Loucy (cell line): ENCODE results near the gene SLX9.

Source experiments
- H2AFZ ChIP-seq: fragments of 200-600 bp; sonication (generic); 2 replicates; pipeline ENCODE4 v1.6.0; 2016; ENCODE audit warnings: antibody characterized with exemption, mild to moderate bottlenecking, low read length, moderate library complexity
- H3F3A ChIP-seq: fragments of 200-600 bp; 2 replicates; pipeline ENCODE4 v1.6.0; 2016; ENCODE audit warnings: antibody characterized with exemption, low read depth, mild to moderate bottlenecking
- H3K27me3 ChIP-seq: fragments of 200-600 bp; sonication (generic); 2 replicates; pipeline ENCODE4 v1.6.1; 2014; ENCODE audit warnings: low read length, mild to moderate bottlenecking; ENCODE audit not compliant: insufficient read depth, poor library complexity, severe bottlenecking
- H3K36me3 ChIP-seq: fragments of 200-600 bp; sonication (generic); 2 replicates; pipeline ENCODE4 v1.6.1; 2016; ENCODE audit warnings: low read length; ENCODE audit not compliant: insufficient read depth
- H3K4me1 ChIP-seq: fragments of 200-600 bp; sonication (generic); 2 replicates; pipeline ENCODE4 v1.5.1; 2014; ENCODE audit warnings: low read length, mild to moderate bottlenecking; ENCODE audit not compliant: insufficient read depth, poor library complexity, severe bottlenecking
- H3K4me2 ChIP-seq: fragments of 200-600 bp; sonication (generic); 2 replicates; pipeline ENCODE4 v1.6.0; 2014; ENCODE audit warnings: antibody characterized with exemption, low read length, low read depth, mild to moderate bottlenecking; ENCODE audit not compliant: poor library complexity, severe bottlenecking
- H3K4me3 ChIP-seq: fragments of 200-600 bp; sonication (generic); 2 replicates; pipeline ENCODE4 v1.5.1; 2014; ENCODE audit warnings: low read length, mild to moderate bottlenecking, mixed read lengths; ENCODE audit not compliant: poor library complexity, severe bottlenecking
- H3K79me2 ChIP-seq: fragments of 200-600 bp; sonication (generic); 2 replicates; pipeline ENCODE4 v1.6.1; 2014; ENCODE audit warnings: low read length; ENCODE audit not compliant: insufficient read depth
- H3K9ac ChIP-seq: fragments of 200-600 bp; sonication (generic); 2 replicates; pipeline ENCODE4 v1.6.0; 2014; ENCODE audit warnings: mild to moderate bottlenecking, low read depth, low read length, moderate library complexity; ENCODE audit not compliant: poor library complexity, severe bottlenecking
- H3K9me2 ChIP-seq: fragments of 200-600 bp; sonication (generic); replicated peaks from 2 replicates; pipeline ENCODE4 v1.6.1; 2016; ENCODE audit warnings: low read depth, low read length, mixed read lengths
- H3K9me3 ChIP-seq: fragments of 200-600 bp; sonication (generic); 2 replicates; pipeline ENCODE4 v1.6.1; 2014; ENCODE audit warnings: mild to moderate bottlenecking, antibody characterized with exemption, low read length, low read depth; ENCODE audit not compliant: insufficient read depth
- H4K20me1 ChIP-seq: fragments of 200-600 bp; sonication (generic); 2 replicates; pipeline ENCODE4 v1.6.0; 2014; ENCODE audit warnings: antibody characterized with exemption, low read length, mild to moderate bottlenecking; ENCODE audit not compliant: insufficient read depth, poor library complexity, severe bottlenecking
- CTCF ChIP-seq: fragments of 200-600 bp; sonication (generic); conservative IDR thresholded peaks from 2 replicates; pipeline ENCODE4 v1.5.1; 2014; ENCODE audit warnings: mild to moderate bottlenecking, antibody characterized with exemption, low read length
- EZH2phosphoT487 ChIP-seq: fragments of 200-600 bp; IDR thresholded peaks from 2 replicates; pipeline ENCODE4 v1.6.1; 2018; ENCODE audit warnings: antibody characterized with exemption, mild to moderate bottlenecking, moderate library complexity, borderline replicate concordance

The SLX9 gene

GRCh38 chr21:45026066-45026745 is 86.4 kb downstream of the SLX9 start:
- Histone ChIP-seq H3F3A (no peaks in the 10 kb centered on the region), H3K9me3 (peaks cover 5% of the 10 kb centered on the region; the same call in 1 of the 2 replicates), H3K4me2 (no peak overlapping the region), H4K20me1 (no peaks in the 10 kb centered on the region), H3K79me2 (no peaks in the 10 kb centered on the region), H3K4me1 (peaks cover 12% of the 10 kb centered on the region), H2AFZ (no peak overlapping the region), H3K9ac (no peak overlapping the region), H3K27me3 (no peaks in the 10 kb centered on the region), H3K4me3 (no peak overlapping the region), H3K36me3 (no peaks in the 10 kb centered on the region), H3K9me2 (no peaks in the 10 kb centered on the region)
- no peak for TF ChIP-seq EZH2phosphoT487
- no peak for TF ChIP-seq CTCF
